GM18499 (cell line): Measurements from ENCODE around the gene ENTPD7.
"Not testable (repeated sequence)": the region's sequence is repeated elsewhere in the genome, so short reads cannot be mapped to it uniquely, and the experiment has no call there.

ENCODE experiments used
- ATAC-seq: cut with Tn5 transposase; IDR thresholded peaks from one replicate; pipeline ENCODE4 v1.9.1; 2021; ENCODE audit warnings: moderate number of reproducible peaks; ENCODE audit not compliant: insufficient read depth, unreplicated experiment

ENTPD7 gene

DNA sequence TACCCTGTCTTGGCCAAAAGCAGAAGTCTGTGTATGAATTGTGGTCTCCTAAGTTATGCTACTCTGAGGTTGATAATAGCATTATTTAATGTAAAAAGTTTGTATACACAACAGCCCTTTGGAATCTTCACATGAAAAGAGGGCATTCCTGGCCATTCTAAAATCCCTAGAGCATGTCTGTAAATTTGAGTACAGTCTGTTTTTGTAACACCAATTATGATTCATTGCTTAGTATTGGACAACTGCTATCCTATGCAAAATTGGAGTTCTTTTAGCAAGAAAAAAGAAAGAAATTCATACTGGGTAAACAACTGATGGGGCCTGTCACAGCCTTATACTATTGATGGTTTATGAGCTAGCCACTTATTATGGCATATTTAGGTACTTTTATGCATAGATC, 82.9 kb downstream of the ENTPD7 start:
- no peak for ATAC-seq

DNA sequence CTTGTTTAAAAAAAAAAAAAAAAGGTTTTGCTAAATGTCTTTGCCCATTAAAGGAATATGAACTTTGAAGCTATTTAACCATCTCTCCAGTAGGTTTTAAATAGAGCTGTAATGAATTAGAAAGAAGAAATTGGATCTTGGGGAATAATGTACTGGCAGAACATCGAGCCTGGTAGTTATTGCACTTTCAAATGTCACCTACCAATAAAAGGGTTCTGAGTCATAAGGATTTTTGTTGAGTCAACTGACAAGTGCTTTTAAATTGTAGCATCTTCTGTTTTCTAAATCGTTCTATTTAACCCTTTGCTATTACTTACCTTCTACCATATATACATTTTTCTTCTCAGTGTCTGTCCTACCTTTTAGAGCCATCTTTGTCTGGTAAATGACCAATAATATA, 83.4 kb downstream of the ENTPD7 start:
- ATAC-seq = no peak

DNA sequence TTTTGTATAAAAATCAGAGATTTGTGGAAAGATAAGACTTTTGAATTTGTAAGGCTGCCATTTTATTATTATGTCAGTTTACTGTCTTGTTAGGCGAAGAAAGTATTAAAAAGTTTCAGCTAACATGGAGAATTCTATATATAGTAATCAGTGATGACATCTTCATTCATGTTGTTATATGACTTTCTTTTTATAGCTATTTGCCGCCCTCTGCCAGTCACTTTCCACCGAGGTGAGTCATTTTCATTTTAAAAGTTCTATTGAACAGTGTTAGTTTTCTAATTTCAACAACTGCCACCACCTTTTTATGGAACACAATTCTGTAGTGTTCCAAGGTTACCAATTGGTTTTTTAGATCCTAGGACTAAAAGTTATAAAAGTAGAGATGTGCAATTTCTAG, 84.5 kb downstream of the ENTPD7 start:
- no peak for ATAC-seq

DNA sequence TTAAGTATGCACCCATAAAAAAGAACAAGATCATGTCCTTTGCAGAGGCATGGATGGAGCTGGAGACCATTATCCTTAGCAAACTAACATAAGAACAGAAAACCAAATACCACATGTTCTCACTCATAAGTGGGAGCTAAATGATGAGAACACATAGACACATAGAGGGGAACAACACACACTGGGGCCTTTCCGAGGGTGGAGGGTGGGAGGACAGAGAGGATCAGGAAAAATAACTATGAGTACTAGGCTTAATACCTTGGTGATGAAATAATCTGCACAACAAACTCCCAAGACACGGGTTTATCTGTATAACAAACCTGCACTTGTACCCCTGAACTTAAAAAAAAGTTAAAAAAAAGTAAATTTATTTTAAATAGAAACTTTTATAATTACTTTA, 86.9 kb downstream of the ENTPD7 start:
- ATAC-seq = not testable (repeated sequence)

DNA sequence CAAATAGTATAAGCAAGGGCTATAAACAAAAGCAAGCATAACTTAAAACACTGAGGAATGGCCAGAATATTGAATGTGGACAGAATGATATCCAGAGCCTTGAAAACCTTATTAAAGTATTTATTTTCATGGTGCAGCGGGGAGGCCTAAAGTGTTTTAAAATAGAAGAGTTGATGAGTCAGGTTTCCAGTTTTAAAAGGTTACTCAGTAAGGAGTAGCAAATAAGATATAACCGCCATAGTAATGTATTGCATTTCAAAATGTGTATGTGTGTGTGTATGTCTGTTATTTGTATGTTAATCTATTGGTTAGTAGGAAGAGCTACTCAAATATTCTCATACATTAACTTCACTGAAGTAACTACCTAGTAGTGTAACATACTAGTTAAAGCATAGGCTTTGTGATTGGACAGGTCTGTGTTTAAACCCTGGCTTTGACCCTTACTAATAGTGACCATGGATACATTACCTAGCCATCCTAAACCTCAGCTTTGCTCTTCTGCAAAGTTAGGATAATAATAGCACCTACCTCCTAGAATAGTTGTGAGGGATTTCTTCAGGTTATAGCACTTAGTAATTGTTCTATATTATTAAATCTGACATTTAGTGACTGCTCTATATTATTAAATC, 89.6 kb downstream of the ENTPD7 start:
- no peak for ATAC-seq

DNA sequence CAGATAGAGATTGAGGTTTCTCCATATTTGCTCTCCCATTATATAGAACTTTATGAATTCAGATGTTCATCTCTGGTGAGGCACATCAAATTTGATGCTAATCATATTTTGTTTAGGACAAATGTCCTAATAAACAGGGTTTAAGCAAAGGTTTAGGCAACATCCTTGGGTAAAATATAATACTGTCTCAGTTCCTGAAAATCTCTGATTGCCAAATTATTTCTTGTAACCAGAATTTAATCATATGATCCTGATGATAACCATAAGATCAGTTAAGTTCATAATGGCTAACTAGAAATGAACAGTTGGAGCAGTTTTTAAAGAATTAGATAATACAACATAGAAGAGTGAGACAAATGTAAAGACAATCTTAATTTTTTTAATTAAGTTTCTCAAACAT, 91.3 kb downstream of the ENTPD7 start:
- ATAC-seq = no peak

DNA sequence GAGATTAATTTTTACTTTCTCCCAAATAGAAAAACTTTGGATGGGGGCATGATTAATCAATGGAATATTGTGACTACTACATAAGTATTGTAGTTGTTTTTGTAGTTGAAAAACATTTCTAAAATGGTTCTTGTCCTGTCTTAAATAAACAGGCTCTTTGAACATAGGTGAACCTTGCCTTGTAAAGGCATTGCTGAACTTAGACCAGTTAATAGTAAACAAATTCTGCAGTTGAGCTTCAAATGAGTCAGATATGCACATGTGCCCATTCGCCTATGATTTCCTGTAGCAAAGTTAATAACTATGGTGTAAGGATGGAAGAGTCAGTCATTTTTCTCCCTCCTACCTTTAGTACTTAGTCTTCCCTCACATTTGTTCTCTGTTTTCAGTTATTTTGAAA, 95.4 kb downstream of the ENTPD7 start:
- ATAC-seq = no peak
